HPDE6-E6E7 (cell line): ENCODE data around the gene SND1.

ENCODE experiments used
- DNase-seq: peaks from one replicate; pipeline ENCODE4 v3.0.0; 2011; ENCODE audit warnings: missing footprints; ENCODE audit errors: extremely low spot score

SND1 gene

DNA sequence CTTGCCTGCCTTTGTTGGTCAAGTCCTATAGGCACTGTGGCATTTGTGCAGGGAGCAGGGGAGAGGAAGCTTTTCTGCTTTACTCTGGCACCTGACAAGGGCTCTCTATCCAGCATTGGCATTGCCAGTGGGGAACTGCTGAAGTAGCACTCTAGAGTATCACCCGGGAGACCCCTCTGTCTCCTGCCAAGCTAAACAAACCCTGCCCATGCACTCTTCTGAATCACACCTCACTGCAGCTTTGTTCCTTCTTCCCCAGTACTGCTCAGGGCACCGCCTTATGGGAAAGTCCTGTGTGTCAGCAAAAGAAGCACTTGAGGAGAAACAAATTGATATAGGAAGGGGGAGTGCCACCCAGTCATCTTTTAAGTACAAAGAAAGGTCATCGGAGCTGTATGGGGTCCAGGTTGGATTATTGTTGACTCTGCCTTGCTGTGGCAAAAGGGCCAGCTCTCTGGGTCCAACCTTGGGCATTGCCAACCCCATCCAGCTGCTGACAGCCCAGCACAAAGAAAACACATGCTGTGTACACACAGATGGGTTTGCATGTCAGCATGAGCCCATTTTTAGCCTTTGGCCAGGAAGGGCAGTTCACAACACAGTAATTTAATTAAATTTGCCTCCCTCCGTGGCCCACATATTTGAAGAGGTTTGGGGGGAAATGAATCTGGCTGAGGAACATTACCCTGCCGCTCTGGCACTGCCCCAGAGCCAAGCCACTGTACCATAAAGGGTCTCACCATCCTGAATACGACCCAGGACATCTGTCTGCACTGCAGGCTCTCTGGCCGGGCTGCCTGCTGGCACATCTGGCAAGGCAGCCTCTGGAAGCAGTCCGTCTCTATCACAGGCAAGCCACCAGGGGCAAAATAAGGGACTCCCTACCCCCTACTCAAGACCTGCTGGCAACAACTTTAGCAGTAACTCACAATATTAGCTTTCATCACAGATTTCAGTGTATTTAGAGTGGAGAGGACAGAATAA is 366.2 kb downstream of the SND1 start:
- DNase-seq = peak; percentile 40

DNA sequence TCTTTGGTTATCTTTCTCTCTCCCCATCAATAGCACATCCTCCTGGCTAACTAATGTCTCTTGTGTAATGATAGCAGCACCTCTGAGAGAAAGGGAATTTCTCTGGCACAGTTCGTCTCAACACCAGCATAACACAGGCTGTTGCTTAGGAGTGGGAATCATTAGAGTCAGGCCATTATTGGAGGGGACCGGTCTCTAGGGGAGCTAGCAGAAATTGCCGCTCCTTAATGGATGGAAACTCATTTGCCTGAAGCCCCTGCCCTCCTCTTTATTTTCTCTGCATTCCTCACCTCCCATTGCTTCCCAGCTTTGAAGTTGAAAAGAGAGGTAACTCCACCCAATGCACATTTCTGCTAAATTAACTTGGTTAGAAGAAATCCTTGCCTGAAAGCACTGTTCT is 367.3 kb downstream of the SND1 start:
- no peak for DNase-seq

DNA sequence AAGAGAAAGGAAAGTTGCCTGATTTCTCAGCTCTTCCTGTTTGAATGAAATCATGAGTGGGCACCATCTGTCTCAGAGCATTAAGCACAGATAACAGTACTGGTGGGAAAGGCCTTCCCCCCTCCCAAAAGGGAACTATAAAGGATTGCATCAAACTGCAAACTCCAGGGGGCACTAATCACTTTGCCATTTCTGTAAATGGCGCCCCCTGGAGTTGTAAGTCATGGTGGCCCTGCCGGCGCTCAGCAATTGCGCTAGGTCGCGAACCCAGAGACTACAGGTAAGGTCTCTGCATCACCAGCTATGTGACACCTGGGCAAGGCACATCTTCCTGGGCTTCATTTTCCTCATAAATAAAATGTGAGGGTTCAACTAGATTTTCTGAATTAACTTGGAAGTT is 368.2 kb downstream of the SND1 start:
- no peak for DNase-seq

DNA sequence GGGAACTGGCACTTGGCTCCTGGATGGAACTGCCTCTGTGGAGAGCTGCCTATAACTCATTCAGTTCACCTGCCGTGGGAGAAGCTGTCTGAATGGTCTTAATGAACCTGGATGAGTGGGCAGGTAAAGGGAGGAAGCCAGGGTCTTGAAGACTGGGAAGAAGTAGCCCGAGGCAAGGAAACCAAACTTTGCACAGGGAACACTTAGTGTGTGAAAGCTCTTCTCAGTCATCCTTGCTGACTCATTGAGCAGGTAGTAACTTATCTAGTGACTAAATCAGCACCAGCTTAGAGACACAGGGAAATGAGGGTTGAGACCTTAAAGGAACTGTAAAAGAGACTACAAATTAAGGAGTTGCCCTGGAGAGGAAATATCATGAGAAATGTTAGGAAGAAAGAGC is 369.4 kb downstream of the SND1 start:
- peak; percentile 81 for DNase-seq

DNA sequence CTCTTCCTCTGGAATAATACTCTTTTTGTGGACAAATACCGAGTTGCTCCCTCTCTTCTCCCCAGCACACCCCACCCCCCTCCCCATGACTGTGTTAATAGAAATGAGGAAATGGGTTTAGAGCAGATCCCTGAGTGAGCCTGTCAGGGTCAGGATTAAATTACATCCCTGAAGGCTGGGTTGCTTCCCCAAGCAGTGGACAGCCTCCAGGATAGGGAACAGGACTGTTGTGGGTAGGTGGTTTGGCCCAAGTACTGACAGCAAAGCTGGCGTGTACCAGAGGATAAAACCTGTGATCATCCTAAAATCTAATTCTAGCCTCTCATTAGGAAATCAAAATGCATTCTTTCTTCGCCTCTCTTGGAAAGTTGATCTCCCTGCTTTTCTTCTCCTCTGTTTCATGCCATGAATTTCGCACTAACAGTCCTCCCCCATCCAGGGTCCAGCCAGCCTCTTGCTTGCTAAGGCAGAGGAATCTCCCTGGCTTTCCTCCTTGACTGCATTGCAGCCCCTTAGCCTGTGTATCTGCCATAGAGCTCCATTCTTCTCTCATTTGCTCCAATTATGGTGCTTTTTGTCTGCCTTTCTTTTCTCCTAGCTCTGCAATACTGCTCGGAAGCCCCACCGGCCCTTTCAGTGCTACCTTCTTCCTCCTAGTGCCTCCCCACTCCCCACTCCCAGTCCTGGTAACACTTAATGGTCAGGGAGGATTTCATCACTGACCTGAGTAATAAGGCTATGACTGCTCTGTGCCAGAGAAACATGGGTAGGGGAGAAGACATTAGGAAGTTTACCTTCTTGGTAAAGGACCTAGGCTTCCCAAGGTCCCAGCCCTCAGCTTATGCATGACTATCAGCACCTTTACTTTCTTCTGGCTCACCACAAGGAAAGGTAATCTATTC is 370.9 kb downstream of the SND1 start:
- DNase-seq = peak; percentile 73

DNA sequence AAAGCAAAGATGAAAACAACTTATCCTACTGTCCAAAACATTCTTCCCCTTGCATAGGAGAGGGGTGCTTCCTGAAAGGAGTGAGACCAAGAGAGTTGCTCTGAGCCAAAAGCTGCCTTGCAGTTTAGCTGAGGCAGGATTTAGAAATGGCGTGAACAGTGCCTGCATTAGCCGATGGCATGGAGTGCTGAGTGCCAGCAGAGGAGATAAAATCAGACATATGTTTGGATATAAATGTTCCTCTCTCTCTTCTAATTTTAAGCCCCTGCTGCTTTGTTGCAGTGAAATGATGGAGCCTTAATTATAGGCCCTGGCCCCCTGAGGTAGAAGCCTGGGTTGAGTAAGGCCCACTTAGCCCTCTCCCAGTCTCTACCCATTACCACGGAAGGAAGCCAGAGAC is 372.2 kb downstream of the SND1 start:
- no peak for DNase-seq

DNA sequence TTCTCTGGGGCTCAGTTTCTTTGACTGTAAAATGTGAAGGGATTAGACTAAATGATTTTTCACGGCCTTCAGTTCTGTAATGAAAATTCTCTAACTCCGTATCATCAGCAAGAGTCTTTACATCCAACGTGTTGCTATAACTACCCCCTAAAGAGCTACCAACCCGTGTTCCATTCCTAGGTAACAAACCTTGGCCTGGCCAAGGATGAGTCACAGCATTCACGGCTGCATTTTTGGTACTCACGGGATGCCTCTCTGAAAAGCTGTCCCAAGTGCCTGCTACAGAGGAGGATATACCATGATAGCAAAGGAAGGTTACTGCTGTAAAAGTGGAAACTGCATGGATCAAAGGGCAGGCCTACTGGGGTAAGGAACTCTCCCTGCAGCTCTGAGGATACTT is 373.4 kb downstream of the SND1 start:
- DNase-seq = no peak

DNA sequence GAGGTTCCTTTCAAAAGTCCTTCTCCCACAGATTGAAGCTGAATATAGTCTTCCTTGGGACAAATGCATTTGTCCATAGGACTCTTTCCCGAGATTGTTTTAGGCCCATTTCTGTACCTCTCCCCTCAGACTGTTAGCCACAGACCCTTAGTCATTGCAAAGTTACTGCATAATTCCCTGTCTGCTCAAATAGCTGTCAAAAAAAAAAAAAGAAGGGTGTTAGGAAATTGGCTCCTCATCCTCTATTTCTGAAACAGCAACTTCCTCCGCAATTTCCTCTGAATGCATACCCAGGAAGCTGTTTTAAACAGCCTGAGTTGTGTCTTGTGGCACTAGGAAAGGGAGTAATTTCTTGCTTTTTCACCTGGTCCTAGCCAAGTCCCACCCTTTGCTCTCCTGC is 373.8 kb downstream of the SND1 start:
- no peak for DNase-seq

DNA sequence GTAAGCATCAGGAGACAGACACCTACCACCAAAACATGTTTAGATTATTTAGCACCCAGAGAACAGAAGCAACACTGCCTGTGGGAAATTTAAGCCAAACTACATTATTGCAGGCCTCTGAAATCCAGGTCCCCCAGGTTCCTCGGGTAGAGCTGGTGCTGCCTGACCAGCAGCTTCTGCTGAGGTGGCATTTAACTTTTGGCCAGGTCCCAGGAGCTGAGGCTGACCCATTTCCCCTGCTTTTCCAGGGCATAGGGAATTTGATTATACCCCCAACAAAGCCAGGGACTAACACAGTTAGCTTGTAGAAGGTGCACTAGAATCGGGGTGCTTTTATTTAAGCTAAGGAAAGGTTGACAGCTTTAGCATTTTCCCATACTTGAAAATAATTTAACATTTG is 374.6 kb downstream of the SND1 start:
- no peak for DNase-seq

DNA sequence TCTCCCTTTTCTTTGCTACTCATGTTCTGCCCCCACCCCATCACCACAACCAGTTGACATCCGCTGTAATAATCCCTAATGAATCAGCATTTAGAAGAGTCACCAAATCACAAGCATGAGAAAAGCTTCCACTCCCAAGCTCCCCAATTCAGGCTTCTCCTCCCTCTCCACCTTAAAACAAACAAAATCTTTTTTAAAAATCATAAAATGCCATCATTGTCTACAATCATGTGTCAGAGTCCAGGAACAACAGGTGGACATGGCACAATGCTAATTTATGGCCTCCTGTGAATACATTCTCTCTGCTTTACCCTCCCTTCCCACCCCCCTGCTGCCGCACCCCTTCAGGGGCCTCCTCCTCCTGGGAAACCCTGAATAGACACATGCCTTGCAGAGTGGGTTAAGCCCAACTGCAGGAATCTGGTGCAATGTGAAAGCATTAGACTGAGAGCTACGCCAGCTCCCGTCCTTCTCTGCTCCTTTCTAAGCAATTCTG is 375.5 kb downstream of the SND1 start:
- DNase-seq = no peak

DNA sequence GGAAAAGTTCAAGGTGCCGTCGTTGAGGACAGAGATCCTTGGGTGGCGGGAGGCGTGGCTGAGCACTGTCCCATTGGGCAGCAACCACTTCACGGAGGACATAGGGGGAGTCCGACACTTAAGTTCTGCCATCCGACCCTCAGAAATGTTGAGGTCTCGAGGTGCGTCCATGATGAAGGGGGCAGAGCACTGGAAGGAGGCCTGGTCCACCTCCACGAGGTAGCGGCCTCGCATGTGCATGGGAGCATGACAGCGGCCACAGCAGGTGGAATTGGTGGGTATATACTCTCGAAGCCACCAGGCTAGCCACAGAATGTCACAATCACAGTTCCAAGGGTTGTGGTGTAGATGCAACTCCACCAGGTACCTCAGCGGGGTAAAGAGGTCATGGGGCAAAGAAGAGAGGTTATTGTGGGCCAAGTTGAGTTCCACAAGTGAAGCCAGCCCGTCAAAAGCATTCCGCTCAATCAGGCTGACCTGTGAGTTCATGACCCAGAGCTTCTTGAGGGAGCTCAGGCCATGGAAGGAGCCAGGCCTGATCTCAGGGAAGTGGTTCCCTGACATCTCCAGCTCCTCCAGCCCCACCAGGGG is 377.5 kb downstream of the SND1 start:
- no peak for DNase-seq

DNA sequence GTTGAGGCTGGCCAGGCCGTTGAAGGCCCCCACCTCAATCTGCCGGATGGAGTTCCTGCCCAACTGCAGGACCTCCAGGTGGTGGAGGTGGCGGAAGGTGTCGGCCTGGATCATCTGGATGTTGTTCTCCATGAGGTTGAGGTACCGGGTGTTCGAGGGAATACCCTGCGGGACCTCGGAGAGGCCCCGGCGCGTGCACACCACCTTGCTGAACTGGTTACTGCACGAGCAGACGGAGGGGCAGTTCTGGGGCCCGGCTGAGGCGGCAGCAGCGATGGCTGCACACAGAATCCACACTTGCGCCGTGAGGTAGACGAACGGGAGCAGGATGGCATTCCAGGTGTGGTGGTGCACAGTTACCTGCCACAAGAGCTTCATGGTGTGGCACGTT is 378.3 kb downstream of the SND1 start:
- DNase-seq = no peak

DNA sequence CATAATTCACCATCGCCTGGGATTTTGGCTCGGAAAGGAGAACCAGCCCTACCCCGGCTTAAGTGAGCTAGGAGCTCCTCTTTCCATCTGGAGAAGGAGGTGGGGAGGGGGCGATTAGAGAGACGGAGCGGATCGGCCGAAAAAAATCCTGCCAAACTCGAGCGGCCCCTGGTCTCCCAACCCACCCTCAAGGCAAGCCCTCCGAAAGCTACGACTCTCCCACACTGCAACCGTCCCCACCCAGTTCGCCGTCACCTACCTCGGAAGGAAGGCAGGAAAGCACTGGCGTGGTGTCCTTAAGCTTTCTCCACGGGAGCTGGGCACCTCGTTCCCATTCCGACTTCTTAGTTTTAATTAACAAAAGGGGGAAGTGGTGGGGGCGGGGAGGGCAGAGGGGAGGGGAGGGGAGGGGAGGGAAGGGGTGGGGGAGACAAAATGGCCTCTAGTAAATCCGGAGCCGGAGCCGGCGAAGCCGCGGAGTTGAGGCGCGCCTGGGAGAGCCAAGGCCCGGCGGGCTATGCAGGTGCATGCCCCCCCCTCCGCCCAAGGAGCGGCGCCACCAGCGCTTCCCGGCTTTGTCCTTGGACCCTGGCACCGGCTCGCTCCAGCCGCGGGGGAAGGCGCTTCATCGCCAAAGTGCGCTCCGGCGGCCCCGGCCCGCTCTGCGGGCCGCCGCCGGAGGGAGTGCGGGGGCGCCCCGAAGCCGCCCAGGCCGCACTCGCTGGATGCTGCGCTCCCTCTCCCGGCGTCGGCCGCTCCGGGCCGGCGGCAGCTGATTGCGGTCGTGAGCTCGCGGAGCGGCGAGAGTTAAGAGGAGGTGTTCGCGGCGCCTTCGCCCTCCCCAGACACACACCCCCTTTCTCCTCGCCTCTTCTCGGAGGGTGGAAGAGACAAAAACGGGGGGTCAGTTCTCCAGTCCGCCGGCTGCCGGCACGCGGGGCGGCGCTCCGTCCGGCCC is 378.9 kb downstream of the SND1 start, which contains the start of gene LRRC4:
LRRC4 (minus strand) TSS at position 784 of the 958 bp plus-strand sequence. CDS start 797 bp downstream, outside the sequence.
- DNase-seq = peak; percentile 58

DNA sequence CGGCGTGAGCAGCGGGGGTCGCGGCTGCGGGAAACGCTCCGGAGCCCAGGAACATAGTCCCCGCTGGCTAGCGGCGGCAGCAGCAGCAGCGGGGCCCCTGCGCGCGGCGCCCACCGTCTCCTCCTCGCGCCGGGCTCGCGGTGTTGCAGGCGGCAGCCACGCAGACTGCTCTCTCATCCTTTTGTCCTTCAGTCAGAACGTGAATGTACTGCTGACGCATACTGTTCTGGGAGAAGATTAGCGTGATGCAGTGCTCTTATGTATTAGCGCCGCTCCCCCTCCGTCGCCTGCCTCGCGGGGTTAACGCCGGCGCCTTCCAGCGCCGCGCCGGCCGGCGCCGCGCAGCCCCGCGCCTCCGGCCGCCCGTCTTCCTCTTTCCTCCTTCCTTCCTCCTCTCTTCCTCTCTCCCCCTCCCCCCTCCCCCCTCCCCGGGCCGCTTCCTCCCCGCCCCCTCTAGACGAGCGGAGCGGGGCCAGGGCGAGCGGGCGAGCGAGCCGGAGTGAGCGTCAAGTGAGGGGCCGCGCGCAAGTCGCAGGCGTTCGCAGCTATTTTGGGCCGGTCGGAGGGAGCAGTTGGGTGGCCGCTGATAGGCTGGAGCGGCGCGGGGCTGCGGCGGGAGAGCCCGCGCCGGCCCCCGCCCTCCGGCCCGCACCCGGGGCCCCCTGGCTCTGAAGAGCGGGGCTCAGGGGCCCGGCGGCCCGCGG is 380.1 kb downstream of the SND1 start:
- peak; percentile 85 for DNase-seq

DNA sequence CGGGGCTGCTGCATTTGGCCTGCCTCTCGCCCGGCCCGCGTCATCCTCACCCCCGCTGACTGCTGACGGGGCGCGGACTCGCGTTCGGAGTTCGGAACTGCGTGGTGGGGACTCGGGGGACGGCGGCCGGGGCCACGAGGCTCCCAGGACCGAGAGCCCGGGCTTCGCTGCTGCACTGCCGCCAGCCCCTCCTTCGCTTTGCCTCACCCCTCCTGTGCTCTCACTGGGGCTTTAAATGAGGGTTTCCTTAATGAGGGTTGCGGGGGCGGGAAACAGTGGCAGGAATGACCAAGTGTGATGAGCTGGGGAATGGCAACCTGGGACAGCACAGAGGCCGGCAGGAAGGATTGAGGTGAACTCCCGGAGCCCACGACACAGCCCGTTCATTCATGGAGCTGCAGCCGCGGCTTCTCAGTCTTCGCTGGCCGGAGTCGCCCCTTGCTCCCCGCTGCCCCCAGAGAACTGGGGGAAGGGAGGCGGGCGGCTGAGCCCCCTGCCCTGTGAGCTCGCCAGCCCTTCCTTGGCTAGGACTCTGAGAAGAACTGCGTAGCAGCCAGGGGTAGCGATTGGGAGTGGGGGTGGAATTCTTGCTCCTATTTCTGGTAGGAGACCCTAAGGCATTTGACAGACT is 380.7 kb downstream of the SND1 start:
- no peak for DNase-seq

DNA sequence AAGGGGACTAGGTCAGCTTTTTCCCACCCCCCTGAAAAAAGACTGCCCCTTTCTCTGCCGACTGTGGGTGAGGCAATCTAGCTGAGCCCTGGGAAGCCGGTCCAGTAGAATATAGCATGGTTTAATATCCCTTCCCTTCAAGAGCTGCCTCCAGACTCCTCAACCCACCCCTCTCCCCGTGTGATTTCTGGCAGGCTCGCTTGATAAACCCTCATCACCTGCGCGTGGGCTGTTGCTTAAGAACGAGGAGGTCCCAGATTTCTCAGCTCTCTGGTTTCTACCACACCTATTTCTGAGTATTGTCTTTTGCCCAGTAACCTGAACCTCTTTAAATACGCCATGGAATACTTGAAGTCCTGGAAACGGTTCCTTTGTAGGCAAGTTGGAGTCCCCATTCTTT is 381.3 kb downstream of the SND1 start:
- no peak for DNase-seq

DNA sequence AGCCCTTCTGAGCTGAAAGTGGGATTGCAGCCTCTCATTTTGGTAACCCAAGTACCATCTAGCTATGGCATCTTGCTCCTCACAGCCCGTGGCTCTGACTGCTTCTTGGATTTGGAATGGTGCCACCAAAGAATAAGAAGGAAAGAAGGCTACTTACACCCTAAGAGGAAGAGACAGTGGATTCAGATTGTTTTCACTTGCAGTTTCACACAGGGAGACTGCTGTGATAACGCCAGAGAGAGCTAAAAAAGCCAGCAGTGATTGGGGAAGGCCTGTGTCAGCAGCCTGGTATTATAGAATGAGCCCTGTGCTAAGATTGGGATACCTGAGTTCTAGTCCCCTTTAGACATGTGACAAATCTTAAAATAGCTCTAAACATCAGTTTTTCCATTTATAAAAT is 382.8 kb downstream of the SND1 start:
- no peak for DNase-seq

DNA sequence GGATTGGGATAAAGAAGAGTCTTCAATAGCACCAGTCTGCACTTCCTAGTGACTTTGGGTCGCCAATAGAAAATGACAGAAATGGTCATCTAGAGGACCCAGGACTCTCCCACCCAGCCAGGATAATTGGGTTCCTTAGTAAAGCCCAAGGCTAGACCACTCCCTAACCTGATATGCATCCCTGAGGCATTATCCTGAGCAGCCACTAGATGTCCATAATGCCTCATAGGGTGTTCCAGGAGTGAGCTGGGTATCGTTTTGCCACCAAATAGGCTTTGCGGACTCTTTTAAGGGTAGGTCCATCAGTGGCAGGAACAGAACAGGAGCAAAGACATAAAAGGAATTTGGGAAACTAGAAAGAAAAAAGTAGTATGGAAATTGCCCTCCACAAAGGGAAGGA is 383.7 kb downstream of the SND1 start:
- no peak for DNase-seq

DNA sequence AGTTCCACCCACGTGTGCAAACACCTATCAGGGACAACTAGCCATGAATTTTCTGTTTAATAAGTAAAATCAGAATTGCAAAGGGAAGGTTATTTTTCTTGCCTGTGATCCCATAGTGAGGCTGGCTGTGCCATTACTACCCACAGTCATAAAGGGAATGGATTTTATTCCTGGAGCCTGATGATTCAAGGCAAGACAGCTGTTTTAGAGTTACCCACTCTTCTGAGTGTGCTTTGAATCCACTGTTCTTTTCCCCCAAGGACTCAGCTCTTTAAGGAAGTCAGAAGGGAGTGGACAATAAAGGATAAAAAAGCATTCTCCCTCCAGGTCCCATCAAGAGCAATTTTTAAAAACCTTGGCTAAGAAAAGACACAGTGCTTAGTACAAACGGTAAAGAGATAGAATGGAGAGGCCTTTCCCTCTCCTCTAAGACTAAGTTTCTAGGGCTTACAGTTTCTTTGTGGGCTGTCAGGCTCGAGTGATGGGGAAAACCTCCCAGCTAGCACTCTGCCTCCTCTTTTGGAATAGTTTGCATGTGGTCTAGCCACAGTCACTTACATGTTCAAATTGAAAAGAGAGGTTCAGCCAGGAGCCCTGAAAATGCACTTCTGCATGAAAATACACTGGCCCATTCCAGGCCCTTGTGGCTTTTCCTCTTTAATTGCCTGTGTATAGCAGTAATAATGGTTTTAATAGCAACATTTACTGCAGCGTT is 384.4 kb downstream of the SND1 start:
- DNase-seq = no peak
